Smooth muscle cell (in vitro differentiated cells): ENCODE data around the gene DNMBP. TPM values are rescaled to one million over a fixed set of nuclear protein-coding genes. Genes with fewer than 3 reads are reported as not detected.

Source experiments
- DNase-seq: peaks from one replicate; lab custom pipeline; 2025; ENCODE audit not compliant: unreplicated experiment; lab: John Stamatoyannopoulos, UW
- H2AFZ ChIP-seq: fragments of 200-600 bp; sonication (generic); 2 replicates; pipeline ENCODE4 v1.6.0; 2016; ENCODE audit warnings: antibody characterized with exemption, low read depth, mild to moderate bottlenecking
- H3F3A ChIP-seq: fragments of 200-600 bp; sonication (generic); 2 replicates; pipeline ENCODE4 v1.6.0; 2017; ENCODE audit warnings: antibody characterized with exemption, low read depth
- H3K27ac ChIP-seq: fragments of 200-600 bp; sonication (generic); 2 replicates; pipeline ENCODE4 v1.5.1; 2016; ENCODE audit warnings: low read depth, mild to moderate bottlenecking
- H3K27me3 ChIP-seq: fragments of 200-600 bp; sonication (generic); 2 replicates; pipeline ENCODE4 v1.6.1; 2016; ENCODE audit warnings: low read depth, mild to moderate bottlenecking
- H3K36me3 ChIP-seq: fragments of 200-600 bp; sonication (generic); 2 replicates; pipeline ENCODE4 v1.5.1; 2016; ENCODE audit warnings: low read depth
- H3K4me1 ChIP-seq: fragments of 200-600 bp; sonication (generic); 2 replicates; pipeline ENCODE4 v1.5.1; 2016; ENCODE audit warnings: low read depth
- H3K4me2 ChIP-seq: fragments of 200-600 bp; sonication (generic); 2 replicates; pipeline ENCODE4 v1.6.0; 2016; ENCODE audit warnings: mild to moderate bottlenecking
- H3K4me3 ChIP-seq: fragments of 200-600 bp; sonication (generic); 2 replicates; pipeline ENCODE4 v1.5.1; 2016; ENCODE audit warnings: mild to moderate bottlenecking
- H3K79me2 ChIP-seq: fragments of 200-600 bp; sonication (generic); 2 replicates; pipeline ENCODE4 v1.6.0; 2016; ENCODE audit warnings: low read depth, mild to moderate bottlenecking
- H3K9ac ChIP-seq: fragments of 200-600 bp; sonication (generic); 2 replicates; pipeline ENCODE4 v1.6.0; 2016; ENCODE audit warnings: low read depth
- H3K9me3 ChIP-seq: fragments of 200-600 bp; sonication (generic); replicated peaks from 2 replicates; pipeline ENCODE4 v1.5.1; 2016; ENCODE audit warnings: low read depth
- H4K20me1 ChIP-seq: fragments of 200-600 bp; sonication (generic); 2 replicates; pipeline ENCODE4 v1.6.0; 2016; ENCODE audit warnings: low read depth
- WGBS: methylation state at CpG from one replicate; pipeline ENCODE4 v1.1.7; 2016; ENCODE audit warnings: low lambda C conversion rate; 5-methylcytosine and 5-hydroxymethylcytosine counted together
- polyA plus RNA-seq: library from polyadenylated mRNA; unstranded; fragments of >200 nt; fragmentation: Nextera tagmentation; extraction: Ambion mirVana; gene quantifications from 2 replicates; pipeline ENCODE4 v1.2.1, GENCODE V29; 2016
- total RNA-seq: library from RNA; depleted of rRNA; stranded (reverse); fragments of >200 nt; gene quantifications from 2 replicates; pipeline ENCODE4 v1.2.3, GENCODE V29; 2014
- TF ChIP-seq, protein P1 (sequence below): fragments of 200-600 bp; sonication (generic); IDR thresholded peaks from 2 replicates; pipeline ENCODE4 v1.5.1; 2017; ENCODE audit warnings: borderline replicate concordance, mild to moderate bottlenecking, antibody characterized with exemption; ENCODE audit not compliant: insufficient read depth, poor library complexity, severe bottlenecking

Gene DNMBP
- total and polyA plus RNA-seq, 2 experiments from 2014 or later, result 9.4 to 17.9 TPM

DNA sequence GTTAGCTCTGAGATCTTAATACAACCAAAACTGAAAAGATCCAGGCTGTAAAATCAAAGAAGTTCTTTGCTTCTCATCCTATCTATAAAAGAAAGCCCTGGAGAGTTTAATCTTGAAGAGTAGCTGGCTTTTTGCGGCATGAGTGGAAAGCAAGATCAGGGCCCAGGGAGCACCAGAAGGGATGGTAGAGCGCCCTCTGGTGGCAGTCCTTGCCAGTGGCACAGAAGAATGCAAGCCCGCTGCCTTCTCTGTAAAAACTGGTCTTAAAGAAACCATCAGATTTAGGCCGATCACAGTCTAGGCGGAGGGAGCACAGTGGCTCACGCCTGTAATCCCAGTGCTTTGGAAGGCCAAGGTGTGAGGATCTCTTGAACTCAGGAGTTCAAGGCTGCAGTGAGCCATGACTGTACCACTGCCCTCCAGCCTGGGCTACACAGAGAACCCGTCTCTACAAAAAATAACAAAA, 36.3 kb upstream of the DNMBP start:
- no peaks in the 10 kb centered on the region for H3K36me3 ChIP-seq
- WGBS, result 32% methylated on average over 7 of the region's 7 CpGs
- H3K9me3 ChIP-seq, result no peaks in the 10 kb centered on the region
- no peaks in the 10 kb centered on the region for H3K27me3 ChIP-seq
- H3F3A ChIP-seq, result peaks cover 17% of the 10 kb centered on the region
- no peak overlapping the region for H3K9ac ChIP-seq
- DNase-seq, result peak; percentile 70
- H3K79me2 ChIP-seq, result no peaks in the 10 kb centered on the region
- no peaks in the 10 kb centered on the region for H4K20me1 ChIP-seq
- peak overlapping the region; percentile 90 for H2AFZ ChIP-seq
- TF ChIP-seq, protein P1, sequence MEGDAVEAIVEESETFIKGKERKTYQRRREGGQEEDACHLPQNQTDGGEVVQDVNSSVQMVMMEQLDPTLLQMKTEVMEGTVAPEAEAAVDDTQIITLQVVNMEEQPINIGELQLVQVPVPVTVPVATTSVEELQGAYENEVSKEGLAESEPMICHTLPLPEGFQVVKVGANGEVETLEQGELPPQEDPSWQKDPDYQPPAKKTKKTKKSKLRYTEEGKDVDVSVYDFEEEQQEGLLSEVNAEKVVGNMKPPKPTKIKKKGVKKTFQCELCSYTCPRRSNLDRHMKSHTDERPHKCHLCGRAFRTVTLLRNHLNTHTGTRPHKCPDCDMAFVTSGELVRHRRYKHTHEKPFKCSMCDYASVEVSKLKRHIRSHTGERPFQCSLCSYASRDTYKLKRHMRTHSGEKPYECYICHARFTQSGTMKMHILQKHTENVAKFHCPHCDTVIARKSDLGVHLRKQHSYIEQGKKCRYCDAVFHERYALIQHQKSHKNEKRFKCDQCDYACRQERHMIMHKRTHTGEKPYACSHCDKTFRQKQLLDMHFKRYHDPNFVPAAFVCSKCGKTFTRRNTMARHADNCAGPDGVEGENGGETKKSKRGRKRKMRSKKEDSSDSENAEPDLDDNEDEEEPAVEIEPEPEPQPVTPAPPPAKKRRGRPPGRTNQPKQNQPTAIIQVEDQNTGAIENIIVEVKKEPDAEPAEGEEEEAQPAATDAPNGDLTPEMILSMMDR, result peak; percentile 92
- peak overlapping the region; percentile 6 for H3K4me2 ChIP-seq
- no peak overlapping the region for H3K4me3 ChIP-seq
- peaks cover 5% of the 10 kb centered on the region for H3K4me1 ChIP-seq
- H3K27ac ChIP-seq, result peak overlapping the region; percentile 75

DNA sequence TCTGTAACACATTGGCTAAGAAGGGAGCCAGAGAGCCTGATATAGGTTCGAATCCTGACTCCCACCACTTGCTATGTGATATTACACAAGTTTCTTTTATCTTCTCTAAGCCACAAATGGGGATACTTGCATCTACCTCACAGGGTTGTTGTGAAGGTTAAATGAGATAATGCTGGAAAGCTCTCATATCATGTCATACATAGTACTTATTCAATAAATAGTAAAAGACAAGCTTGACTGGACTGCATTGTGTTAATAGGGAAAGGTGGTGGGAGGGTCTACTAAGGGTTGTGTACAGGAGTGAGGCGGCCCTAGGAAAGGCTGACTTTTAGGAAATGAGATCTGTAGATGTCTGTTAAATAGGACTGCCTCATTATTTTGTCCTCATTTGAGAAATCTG, 35.8 kb upstream of the DNMBP start:
- H3K4me1 ChIP-seq, result peaks cover 5% of the 10 kb centered on the region
- H3K4me2 ChIP-seq, result peak overlapping the region; percentile 6
- TF ChIP-seq, protein P1, result no peak
- H3K9me3 ChIP-seq, result no peaks in the 10 kb centered on the region
- H3K9ac ChIP-seq, result no peak overlapping the region
- no peaks in the 10 kb centered on the region for H3K79me2 ChIP-seq
- WGBS, result 50% methylated on average over 2 of the region's 2 CpGs
- peak overlapping the region; percentile 90 for H2AFZ ChIP-seq
- H3F3A ChIP-seq, result peaks cover 17% of the 10 kb centered on the region
- H3K36me3 ChIP-seq, result no peaks in the 10 kb centered on the region
- no peak for DNase-seq
- peak overlapping the region; percentile 75 for H3K27ac ChIP-seq
- H4K20me1 ChIP-seq, result no peaks in the 10 kb centered on the region
- H3K27me3 ChIP-seq, result no peaks in the 10 kb centered on the region
- no peak overlapping the region for H3K4me3 ChIP-seq

DNA sequence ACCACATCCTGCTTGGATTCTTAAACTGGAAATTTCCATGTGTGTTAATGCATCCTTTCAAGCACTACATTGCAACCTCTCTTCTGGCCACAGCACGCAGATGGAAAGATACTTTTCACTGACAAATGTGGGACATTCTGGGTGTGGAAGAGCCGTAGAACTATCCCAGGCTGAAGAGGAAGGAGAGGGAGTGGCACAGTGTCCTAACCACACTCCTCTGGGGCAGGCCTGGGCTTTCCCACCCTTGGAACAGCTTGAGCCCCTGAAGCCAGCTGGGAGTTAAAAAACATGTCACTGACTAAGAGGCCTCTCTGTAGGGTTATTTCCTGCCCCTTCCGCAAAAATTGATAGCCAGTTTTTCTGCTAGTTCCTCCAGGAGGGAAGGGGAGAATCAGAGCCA, 34.0 kb upstream of the DNMBP start:
- peak overlapping the region; percentile 44 for H3K4me2 ChIP-seq
- H2AFZ ChIP-seq, result peak overlapping the region; percentile 69
- no peak overlapping the region for H3K4me3 ChIP-seq
- no peak overlapping the region for H3K9ac ChIP-seq
- no peaks in the 10 kb centered on the region for H3K79me2 ChIP-seq
- no peaks in the 10 kb centered on the region for H3K9me3 ChIP-seq
- H3K4me1 ChIP-seq, result peaks cover 5% of the 10 kb centered on the region
- no peaks in the 10 kb centered on the region for H3K36me3 ChIP-seq
- H3K27me3 ChIP-seq, result no peaks in the 10 kb centered on the region
- no peak for DNase-seq
- 11% methylated on average over 3 of the region's 3 CpGs for WGBS
- H3F3A ChIP-seq, result peaks cover 17% of the 10 kb centered on the region
- TF ChIP-seq, protein P1, result no peak
- no peaks in the 10 kb centered on the region for H4K20me1 ChIP-seq
- peak overlapping the region; percentile 75 for H3K27ac ChIP-seq

DNA sequence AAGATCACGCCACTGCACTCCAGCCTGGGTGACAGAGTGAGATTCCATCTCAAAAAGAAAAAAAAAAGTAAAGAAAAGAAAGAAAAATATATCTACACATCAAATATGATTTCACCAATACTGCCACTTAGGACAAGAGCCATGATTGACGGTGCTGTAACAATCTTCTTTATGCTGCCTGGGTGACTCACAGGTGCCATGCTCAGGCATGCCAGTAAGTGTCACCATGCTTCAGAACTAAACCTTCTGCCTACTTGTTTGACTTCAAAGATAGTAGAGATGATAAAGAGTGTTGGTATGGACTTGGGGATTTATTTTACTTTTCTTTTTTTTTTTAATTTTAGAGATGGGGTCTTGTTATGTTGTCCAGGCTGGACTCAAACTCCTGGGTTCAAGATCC, 33.6 kb upstream of the DNMBP start:
- no peak overlapping the region for H2AFZ ChIP-seq
- H3K4me1 ChIP-seq, result peaks cover 5% of the 10 kb centered on the region
- H3K9me3 ChIP-seq, result no peaks in the 10 kb centered on the region
- H3K27ac ChIP-seq, result peak overlapping the region; percentile 75
- peaks cover 17% of the 10 kb centered on the region for H3F3A ChIP-seq
- H3K4me3 ChIP-seq, result no peak overlapping the region
- DNase-seq, result no peak
- no peak overlapping the region for H3K9ac ChIP-seq
- no peak overlapping the region for H3K4me2 ChIP-seq
- TF ChIP-seq, protein P1, result no peak
- H3K36me3 ChIP-seq, result no peaks in the 10 kb centered on the region
- 79% methylated on average over 2 of the region's 2 CpGs for WGBS
- no peaks in the 10 kb centered on the region for H3K79me2 ChIP-seq
- no peaks in the 10 kb centered on the region for H4K20me1 ChIP-seq
- no peaks in the 10 kb centered on the region for H3K27me3 ChIP-seq
